Measurements from ENCODE around the gene EIF4E2.

- TF ChIP-seq CTCF (IDR thresholded peaks at IDR 0.05): no peak
- TF ChIP-seq POLR2A (IDR thresholded peaks at IDR 0.05): no peak
Observed at GRCh38 chr2:232522623-232523401, 27.7 kb upstream of the EIF4E2 start.
